K562 (cell line): ENCODE data around the gene DNMT3A. TPM values are rescaled to one million over a fixed set of nuclear protein-coding genes. Genes with fewer than 3 reads are reported as not detected.

Experiments used
- ATF7 ChIP-seq: fragments of 450-650 bp; IDR thresholded peaks from 2 replicates; pipeline ENCODE4 v1.7.1; 2014; ENCODE audit warnings: mild to moderate bottlenecking, moderate library complexity
- BCL6 ChIP-seq: fragments of 250-450 bp; sonication (Bioruptor Pico); IDR thresholded peaks from 2 replicates; pipeline ENCODE4 v1.4.0; 2020
- E2F4 ChIP-seq: sonication (generic); formaldehyde crosslinking; IDR thresholded peaks from 2 replicates; pipeline ENCODE4 v1.8.0; 2022; ENCODE audit warnings: mild to moderate bottlenecking, low read depth, missing genetic modification reagents
- E2F5 ChIP-seq: sonication (generic); formaldehyde crosslinking; IDR thresholded peaks from 2 replicates; pipeline ENCODE4 v1.8.0; 2022; ENCODE audit warnings: mild to moderate bottlenecking, missing genetic modification reagents
- E2F6 ChIP-seq, 2 experiments: IDR thresholded peaks; 2 replicates each; pipeline ENCODE4 v1.6.1; 2011; ENCODE audit warnings: borderline replicate concordance in 1 of 2, control low read depth in 1 of 2, low read depth in 1 of 2, low read length in 1 of 2, mild to moderate bottlenecking in 1 of 2, mixed read lengths in 1 of 2, moderate library complexity in 1 of 2; ENCODE audit not compliant: insufficient read depth in 1 of 2, insufficient read length in 1 of 2, poor library complexity in 1 of 2, severe bottlenecking in 1 of 2; ENCODE audit errors: extremely low read depth in 1 of 2
- ILF3 ChIP-seq: fragments of 450-650 bp; IDR thresholded peaks from 2 replicates; pipeline ENCODE4 v1.6.1; 2018; ENCODE audit warnings: antibody characterized with exemption, mild to moderate bottlenecking, moderate library complexity, borderline replicate concordance
- IRF2 ChIP-seq: sonication (generic); formaldehyde crosslinking; IDR thresholded peaks from 2 replicates; pipeline ENCODE4 v1.8.1; 2022; ENCODE audit warnings: mild to moderate bottlenecking, missing genetic modification reagents
- KAT8 ChIP-seq: fragments of 450-650 bp; IDR thresholded peaks from 2 replicates; pipeline ENCODE4 v1.6.1; 2016; ENCODE audit warnings: low read depth, mild to moderate bottlenecking
- MYC ChIP-seq, 2 experiments: fragments of 250-450 bp in 1 of 2; sonication (Bioruptor Pico) in 1 of 2; IDR thresholded peaks; 2 replicates each; pipeline versions ENCODE4 v1.5.1 to v1.6.1; 2012 to 2021; ENCODE audit warnings: low read depth in 2 of 2, borderline replicate concordance in 1 of 2, improper control_type of control experiment in 1 of 2, low read length in 1 of 2, mild to moderate bottlenecking in 1 of 2, moderate library complexity in 1 of 2
- NFYB ChIP-seq: IDR thresholded peaks from 2 replicates; pipeline ENCODE4 v1.6.1; 2011; ENCODE audit warnings: mild to moderate bottlenecking, moderate library complexity; ENCODE audit not compliant: insufficient read length; ENCODE audit errors: extremely low read depth
- NKRF ChIP-seq: fragments of 450-650 bp; IDR thresholded peaks from 2 replicates; pipeline ENCODE4 v1.6.1; 2016; ENCODE audit warnings: borderline replicate concordance
- PHF20 ChIP-seq: fragments of 450-650 bp; IDR thresholded peaks from 2 replicates; pipeline ENCODE4 v1.6.1; 2018; ENCODE audit not compliant: partially characterized antibody
- PML ChIP-seq: IDR thresholded peaks from 2 replicates; pipeline ENCODE4 v1.6.1; 2012; ENCODE audit warnings: low read length, inconsistent platforms
- POLR3G ChIP-seq: IDR thresholded peaks from 2 replicates; pipeline ENCODE4 v1.6.1; 2011; ENCODE audit not compliant: insufficient read length, insufficient replicate concordance; ENCODE audit errors: extremely low read depth
- SMAD4 ChIP-seq: fragments of 250-450 bp; sonication (Bioruptor Pico); conservative IDR thresholded peaks from 2 replicates; pipeline ENCODE4 v1.8.0; 2021; ENCODE audit warnings: inconsistent platforms, mild to moderate bottlenecking, moderate library complexity
- SMC3 ChIP-seq: conservative IDR thresholded peaks from 2 replicates; pipeline ENCODE4 v1.6.1; 2011; ENCODE audit warnings: low read depth, low read length, improper control_type of control experiment; ENCODE audit not compliant: insufficient read depth
- SREBF1 ChIP-seq: fragments of 150-350 bp; IDR thresholded peaks from 2 replicates; pipeline ENCODE4 v1.6.1; 2014; ENCODE audit warnings: antibody characterized with exemption, low read depth, low read length, borderline replicate concordance
- SRF ChIP-seq, 2 experiments: fragments of 250-450, 450-650 bp in 1 of 2; sonication (Bioruptor Pico) in 1 of 2; sonication (generic) in 1 of 2; formaldehyde crosslinking; IDR thresholded peaks; 2 replicates each; pipeline versions ENCODE4 v1.5.0 to v1.5.1; 2020 to 2022; ENCODE audit warnings: mild to moderate bottlenecking in 1 of 2, missing genetic modification reagents in 1 of 2
- TAF15 ChIP-seq: fragments of 200-400 bp; formaldehyde crosslinking; IDR thresholded peaks from 2 replicates; pipeline ENCODE4 v1.6.1; 2017; ENCODE audit warnings: mild to moderate bottlenecking, low read depth, low read length, moderate library complexity
- WHSC1 ChIP-seq: IDR thresholded peaks from one replicate; pipeline ENCODE4 v1.6.1; 2012; ENCODE audit warnings: low read length, control low read depth, inconsistent platforms
- ZKSCAN1 ChIP-seq: fragments of 150-350 bp; IDR thresholded peaks from 2 replicates; pipeline ENCODE4 v1.6.1; 2016; ENCODE audit warnings: low read depth, low read length
- ZNF324 ChIP-seq: fragments of 250-450 bp; sonication (Bioruptor Pico); IDR thresholded peaks from 2 replicates; pipeline ENCODE4 v1.4.0; 2020; ENCODE audit warnings: mild to moderate bottlenecking
- ZNF444 ChIP-seq: fragments of 250-450 bp; sonication (Bioruptor Pico); IDR thresholded peaks from 2 replicates; pipeline ENCODE4 v1.4.0; 2020; ENCODE audit warnings: mild to moderate bottlenecking, moderate library complexity
- polyA plus RNA-seq, 8 experiments: library from polyadenylated mRNA; depleted of rRNA in 4 of 8; stranded (reverse) in 5 of 8; unstranded in 3 of 8; fragments of >200 nt; fragmentation: Nextera tagmentation in 2 of 8; fragmentation: Illumina TruSeq in 1 of 8; extraction: Ambion mirVana in 2 of 8; extraction: Trizol in 1 of 8; gene quantifications; 2 replicates each; pipeline versions ENCODE4 v1.2.1 to v1.2.3, GENCODE V29; 2011 to 2014; ENCODE audit warnings: inconsistent platforms in 1 of 8, missing spikeins in 1 of 8
- total RNA-seq, 7 experiments: library from RNA; depleted of rRNA in 6 of 7; stranded (reverse); fragments of >200 nt in 6 of 7; fragmentation: Illumina TruSeq in 2 of 7; extraction: Trizol in 2 of 7; gene quantifications; 2 replicates each; pipeline versions ENCODE4 v1.2.1 to v1.2.3, GENCODE V29; 2011 to 2021; ENCODE audit warnings: low replicate concordance in 1 of 7

DNMT3A gene
- total and polyA plus RNA-seq, 9 of the 15 experiments (the other 6 are each of a cell fraction or from before 2014, with no cell fraction given) = 3.0 to 16.0 (median 6.1) TPM

- TF ChIP-seq SMAD4 (no peak), ATF7 (peak; percentile 38; the same call in 1 of the 2 replicates), E2F6 (IDR thresholded peaks at IDR 0.05; ENCODE audit: borderline replicate concordance in 1 of 2, extremely low read depth in 1 of 2, insufficient read depth in 1 of 2, insufficient read length in 1 of 2, low read depth in 1 of 2, low read length in 1 of 2, poor library complexity in 1 of 2, severe bottlenecking in 1 of 2) (peak in 1 of 2 experiments; percentile 15), SRF (CRISPR knock-in tag; IDR thresholded peaks at IDR 0.05) (peak in 1 of 2 experiments; percentile 63; a peak in 1 of 4 replicates), WHSC1 (no peak), ILF3 (no peak), PML (no peak), BCL6 (no peak), E2F5 (no peak), IRF2 (CRISPR knock-in tag) (no peak), ZNF324 (CRISPR knock-in tag) (no peak), ZNF444 (no peak), E2F4 (CRISPR knock-in tag) (no peak), ZKSCAN1 (no peak), PHF20 (no peak), TAF15 (no peak), NFYB (no peak), SREBF1 (no peak), NKRF (no peak), SMC3 (0 out of 2 replicates have a peak, but pooled peaks have one; percentile 32), KAT8 (no peak), MYC (IDR thresholded peaks at IDR 0.05; ENCODE audit: low read depth, low read length) (peak; percentile 25; the same call in 1 of the 2 replicates), MYC (CRISPR knock-in tag; IDR thresholded peaks at IDR 0.05; ENCODE audit: borderline replicate concordance, low read depth) (no peak), POLR3G (no peak)
Observed at GRCh38 chr2:25362049-25362433, 20.3 kb upstream of the DNMT3A start (continued).
